Activated effector memory CD4-positive, alpha-beta T cell treated with anti-CD3 and anti-CD28 coated beads, Interleukin-2, amount 50 U/mL, for 16 hours (primary cell): ENCODE data around the gene ZMYM3.
A peak's percentile ranks its signal among the peaks of the same experiment; 100 is the strongest.

ENCODE experiments used
- DNase-seq: peaks from one replicate; pipeline ENCODE4 v3.0.0-alpha.2; 2020

ZMYM3 gene

DNA sequence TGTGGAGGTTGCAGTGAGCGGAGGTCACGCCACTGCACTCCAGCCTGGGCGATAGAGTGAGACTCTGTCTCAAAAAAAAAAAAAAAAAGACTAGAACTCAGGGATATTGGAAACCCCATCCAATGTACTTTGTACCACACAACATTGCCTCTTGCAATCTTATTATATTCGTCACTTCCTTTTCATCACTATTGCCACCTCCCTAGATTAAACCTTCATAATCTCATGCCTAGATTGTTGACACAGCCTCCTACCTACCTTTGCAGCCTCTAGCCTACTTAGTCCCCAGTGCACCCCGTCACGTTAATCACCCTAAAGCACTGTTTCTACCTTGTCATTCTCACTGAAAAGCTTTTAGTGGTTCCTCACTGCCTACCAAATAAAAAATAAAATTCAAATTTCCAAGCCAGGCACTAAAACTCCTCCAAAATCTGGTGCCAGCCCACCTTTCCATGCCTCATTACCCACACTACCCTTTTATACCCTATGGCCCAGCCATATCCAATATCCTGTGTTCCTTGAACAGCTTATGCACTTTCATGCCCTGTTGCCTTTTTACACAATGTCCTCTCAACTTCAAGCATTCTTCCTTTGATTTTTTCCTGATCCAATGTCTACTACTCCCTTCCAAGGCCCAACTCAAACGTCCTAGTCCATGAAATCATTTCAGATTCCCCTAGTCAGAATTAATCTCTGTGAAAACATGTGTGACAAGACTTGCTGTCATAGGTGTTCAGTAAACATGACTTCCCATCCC is 54.5 kb downstream of the ZMYM3 start:
- DNase-seq: no peak

DNA sequence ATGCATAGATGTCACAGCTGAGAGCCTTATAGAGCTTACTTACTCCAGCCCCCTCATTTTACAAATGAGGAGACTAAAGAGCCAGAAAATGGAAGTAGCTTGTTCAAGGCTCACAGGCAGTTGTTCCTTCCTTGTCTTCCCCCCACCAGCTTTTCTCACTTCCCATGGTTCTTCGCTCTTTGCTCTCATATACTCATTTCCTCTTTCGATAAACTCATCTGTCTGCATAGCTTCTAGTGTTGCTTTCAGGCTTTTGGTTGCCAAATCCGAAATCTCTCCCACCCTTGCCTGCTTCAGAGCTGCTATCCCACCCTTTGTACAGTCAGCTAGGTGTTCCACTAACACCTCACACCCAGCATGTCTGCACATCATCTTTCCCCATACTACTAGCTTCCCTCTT is 55.9 kb downstream of the ZMYM3 start:
- DNase-seq: no peak

DNA sequence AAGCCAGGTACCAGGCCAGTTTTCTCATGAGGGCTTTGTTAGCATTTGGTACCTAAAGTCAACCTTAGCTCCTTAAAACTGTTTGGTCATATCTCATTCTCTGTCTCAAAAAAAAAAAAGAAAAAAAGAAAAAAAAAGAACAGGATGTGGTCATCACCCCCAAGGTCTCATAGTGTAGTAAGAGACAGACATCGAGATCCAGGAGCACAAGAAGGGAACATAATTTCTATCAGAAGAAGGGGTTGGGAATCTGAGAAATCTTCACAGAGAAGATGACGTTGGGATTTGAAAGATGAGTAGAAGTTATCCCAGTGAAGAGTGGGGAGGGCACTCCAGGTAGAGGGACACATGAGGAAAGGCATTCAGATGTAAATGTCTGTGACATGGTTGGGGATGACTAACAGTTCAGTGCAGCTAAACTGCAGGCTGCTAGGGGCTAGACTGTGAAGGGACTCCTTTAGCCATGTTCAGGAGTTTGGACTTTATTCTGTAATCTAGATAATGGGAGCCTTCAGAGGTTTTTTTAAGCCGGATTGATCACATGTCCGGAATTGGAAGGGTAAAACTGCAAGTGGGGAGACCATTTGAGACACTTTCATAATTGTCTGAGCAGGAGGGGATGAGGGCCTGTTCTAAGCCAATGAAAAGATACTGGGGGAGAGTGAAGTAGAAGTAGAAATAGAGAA is 57.8 kb downstream of the ZMYM3 start:
- peak; percentile 62 for DNase-seq

DNA sequence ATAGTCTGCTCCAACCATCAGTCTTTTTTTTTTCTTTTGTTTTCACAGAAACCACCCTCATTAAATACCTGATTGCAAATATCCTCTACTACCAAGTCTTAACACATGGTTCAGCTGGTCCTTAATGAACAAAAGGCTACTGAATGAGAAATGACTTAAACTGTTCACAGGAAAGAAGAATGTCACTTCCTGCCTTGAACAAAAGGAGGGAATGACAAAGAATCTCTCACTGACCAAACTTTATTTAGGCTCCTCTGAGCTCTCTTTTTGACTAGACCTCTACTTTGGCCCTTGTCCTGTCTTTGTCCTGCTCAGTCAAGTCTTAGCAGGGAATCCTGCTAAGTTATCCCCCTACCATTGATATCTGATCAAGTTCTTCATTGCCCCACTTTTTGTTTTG is 62.7 kb downstream of the ZMYM3 start:
- DNase-seq: no peak
